ENCODE data around the gene ZNF595.
"Not testable (repeated sequence)": the region's sequence is repeated elsewhere in the genome, so short reads cannot be mapped to it uniquely, and the experiment has no call there.

The ZNF595 gene

DNA sequence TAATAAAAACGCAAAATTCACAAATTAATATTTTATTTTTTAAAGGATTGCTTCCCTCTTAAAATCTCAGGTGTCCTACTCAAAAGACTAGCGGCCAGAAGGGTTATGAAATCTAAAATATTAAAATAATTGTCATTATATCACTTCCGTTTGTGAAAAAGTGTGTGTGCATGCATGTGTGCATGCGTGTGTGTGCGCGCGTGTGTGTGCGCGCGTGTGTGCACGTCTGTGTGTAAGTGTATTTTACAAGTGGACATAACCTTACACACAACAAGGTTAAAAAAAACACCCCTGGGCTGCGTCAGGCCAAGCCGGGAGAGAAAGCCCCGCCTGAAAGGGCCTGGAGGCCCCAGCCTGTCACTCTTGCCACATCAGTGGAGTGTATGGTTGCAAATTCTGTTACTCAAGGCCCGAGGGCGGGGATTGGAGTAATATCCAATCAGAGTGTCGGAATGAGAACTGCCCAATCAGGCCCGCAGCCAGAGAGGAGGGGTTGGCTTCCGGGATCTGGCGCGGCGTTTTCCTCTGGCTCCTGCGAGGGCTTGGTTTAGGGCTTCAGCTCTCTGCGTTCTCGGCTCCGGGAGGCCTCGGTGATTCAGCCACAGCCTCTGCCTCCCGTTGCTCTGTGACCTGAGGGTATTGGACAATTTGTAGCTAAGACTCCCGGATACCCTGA, at the start of gene ZNF595:
Gene ZNF595, plus strand, starts transcription at position 518 of the 676 bp plus-strand sequence. CDS start 168 bp downstream, outside the sequence.
- not testable (repeated sequence) for FAIRE-seq

DNA sequence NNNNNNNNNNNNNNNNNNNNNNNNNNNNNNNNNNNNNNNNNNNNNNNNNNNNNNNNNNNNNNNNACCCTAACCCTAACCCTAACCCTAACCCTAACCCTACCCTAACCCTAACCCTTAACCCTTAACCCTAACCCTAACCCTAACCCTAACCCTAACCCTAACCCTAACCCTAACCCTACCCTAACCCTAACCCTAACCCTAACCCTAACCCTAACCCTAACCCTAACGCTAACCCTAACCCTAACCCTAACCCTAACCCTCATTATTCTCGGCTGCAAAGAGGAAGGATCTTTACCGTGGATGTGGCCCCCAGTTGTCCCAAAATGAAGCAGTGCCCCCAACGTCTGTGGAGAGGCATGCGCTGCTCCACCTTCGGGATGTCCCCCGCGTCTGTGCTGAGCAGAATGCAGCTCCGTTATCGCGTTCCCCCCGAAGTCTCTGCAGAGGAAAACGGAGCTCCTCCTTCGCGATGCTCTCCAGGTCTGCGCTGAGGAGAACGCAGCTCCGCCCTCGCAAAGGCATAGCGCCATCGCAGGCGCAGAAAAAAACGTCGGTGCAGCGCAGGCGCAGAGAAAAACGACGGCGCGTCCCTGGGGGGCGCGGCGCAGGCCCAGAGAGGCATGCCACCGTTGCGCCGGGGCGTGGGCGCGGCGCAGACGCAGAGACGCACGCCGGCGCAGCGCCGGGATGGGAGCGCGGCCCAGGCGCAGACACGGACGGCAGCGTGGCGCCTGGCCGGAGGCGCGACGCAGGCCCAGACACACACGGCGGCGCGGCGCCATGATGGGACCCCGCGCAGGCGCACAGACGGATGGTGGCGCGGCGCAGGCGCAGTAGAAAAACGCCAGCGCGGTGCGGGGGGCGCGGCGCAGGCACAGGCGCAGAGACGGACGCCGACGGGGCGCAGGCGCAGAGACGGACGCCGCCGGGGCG, 42.9 kb upstream of the ZNF595 start:
- FAIRE-seq, result not testable (repeated sequence)

DNA sequence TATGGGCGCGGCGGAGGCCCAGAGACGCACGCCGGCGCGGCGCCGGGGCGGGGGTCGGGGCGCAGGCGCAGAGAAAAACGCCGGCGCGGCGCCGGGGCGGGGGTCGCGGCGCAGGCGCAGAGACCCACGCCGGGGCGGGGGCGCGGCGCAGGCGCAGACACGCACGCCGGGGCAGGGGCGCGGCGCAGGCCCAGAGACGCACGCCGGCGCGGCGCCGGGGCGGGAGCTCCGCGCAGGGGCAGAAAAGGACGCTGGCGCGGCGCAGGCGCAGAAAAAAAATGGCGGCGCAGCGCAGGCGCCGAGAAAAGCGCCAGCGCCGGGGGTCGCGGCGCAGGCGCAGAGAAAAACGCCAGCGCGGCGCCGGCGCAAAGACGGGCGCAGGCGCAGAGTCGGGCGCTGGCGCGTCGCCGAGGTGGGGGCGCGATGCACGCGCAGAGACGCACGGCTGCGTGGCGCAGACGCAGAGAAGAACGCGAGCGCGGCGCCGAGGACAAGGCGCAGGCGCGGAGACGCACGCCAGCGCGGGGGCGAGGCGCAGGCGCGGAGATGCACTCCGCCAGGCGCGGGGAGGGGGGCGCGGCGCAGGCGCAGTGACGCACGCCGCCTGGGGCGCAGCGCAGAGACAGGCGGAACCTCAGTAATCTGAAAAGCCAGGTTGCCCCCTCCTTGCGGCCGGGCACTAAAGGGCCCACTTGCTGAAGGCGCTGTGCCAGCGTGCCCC, 41.9 kb upstream of the ZNF595 start:
- not testable (repeated sequence) for FAIRE-seq

DNA sequence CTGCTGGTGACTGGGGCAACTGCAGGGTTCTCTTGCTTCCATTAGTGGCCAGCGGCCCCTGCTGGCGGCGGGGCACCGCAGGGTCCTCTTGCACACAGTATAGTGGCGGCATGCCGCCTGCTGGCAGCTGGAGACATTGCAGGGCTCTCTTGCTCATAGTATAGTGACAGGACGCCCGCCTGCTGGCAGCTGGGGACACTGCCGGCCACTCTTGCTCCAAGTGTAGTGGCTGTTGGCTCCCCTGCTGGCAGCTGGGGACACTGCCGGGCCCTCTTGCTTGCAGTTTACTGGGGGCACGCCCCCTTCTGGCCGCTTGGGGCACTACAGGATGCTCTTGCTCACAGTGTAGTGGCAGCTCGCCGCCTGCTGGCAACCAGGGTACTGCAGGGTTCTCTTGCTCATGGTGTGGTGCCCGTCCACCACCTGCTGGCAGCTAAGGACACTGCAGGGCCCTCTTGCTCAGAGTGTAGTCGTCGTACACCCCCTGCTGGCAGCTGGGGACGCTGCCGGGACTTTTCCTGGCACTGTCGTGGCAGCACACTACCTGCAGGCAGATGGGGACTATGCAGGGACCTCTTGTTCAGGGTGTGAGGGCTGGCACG, 41.2 kb upstream of the ZNF595 start:
- not testable (repeated sequence) for FAIRE-seq

DNA sequence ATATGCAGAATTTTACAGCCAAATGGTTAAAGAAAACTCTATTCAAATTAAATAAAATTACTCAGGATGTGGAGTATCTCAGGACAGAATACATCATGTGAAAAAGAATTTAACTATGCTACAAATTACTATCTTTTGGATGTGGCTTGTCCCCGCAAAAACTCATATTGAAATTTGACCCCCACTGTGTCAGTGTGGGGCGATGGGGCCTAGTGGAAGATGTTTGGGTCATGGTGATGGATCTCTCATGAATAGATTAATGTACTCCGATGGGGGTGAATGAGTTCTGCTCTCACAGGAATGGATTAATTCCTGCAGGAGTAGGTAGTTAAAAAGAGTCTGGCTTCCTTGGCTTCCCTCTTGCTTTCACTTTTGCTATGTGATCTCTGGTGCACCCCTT, 35.0 kb upstream of the ZNF595 start:
- not testable (repeated sequence) for FAIRE-seq

DNA sequence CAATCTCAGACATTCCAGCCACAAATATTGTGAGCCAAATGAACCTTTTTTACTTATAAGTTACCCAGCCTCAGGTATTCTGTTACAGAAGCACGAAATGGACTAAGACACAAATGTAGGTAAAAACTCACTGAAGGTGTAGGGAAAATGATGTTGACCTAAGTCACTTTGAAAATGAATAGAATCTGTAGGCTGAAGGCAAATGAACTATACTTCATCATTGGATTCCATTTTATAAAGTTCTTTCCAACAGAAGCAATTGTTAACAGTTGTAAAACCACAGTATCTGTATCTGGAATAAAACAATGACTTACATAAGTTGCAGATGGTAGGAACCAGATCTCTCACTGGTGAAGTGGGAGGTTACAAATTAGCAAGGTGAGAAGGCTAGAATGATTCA, 34.5 kb upstream of the ZNF595 start:
- FAIRE-seq, result not testable (repeated sequence)

DNA sequence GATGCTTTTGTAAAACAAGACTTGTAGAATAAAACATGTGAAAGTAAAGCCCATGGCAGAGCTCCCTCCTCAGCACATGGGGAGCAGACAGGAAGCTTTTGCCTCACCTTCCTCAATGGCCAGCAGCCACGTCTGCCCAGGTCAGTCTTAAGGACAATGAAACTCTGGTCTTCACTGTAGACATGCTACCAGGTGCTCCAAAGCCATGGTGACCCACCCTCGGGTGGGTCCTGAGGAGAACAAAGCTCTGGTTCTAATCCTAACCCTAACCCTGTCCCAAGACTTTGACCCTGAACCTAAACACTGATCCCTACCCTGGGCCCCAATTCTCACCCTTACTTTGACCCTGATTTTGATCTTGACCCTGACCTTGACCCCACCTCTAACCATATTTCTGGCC, 30.2 kb upstream of the ZNF595 start:
- not testable (repeated sequence) for FAIRE-seq

DNA sequence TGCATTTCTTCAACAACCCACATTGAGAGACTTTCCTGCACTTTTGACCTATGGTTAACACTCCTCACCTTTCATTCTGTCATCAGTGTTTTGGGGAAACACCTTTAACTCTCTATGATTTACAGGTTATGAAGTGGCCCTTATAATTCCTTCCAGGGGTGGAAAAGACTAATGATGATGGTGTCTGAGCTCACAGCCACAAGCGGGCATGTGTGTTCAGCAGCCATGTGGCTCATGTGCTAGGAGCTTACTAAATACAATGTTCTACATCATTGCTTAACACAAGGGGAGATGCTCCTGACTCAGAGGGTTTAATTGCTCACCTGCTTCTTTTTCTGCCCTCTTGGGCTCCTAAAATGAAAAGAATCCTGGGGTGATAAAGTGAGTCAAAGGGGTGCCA, 28.8 kb upstream of the ZNF595 start:
- not testable (repeated sequence) for FAIRE-seq

DNA sequence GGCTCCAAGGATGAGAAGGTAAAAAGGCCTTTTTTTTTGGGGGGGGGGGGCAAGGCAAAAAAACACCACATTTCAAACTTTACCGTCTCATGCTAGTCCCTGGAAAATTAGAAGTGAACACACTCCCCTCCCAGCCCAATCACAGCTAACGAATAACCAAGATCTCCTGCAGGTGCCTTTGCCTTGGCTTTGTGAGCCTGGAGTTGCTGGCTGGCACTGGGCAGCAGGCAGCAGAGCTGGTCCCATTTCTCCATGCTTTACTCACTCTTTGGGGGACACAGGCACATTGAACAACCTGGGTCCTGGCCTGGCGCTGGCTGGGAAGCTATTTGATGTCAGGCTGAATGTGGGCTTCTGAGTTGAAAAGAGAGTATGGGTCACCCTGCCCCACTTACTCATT, 25.6 kb upstream of the ZNF595 start:
- FAIRE-seq, result not testable (repeated sequence)

DNA sequence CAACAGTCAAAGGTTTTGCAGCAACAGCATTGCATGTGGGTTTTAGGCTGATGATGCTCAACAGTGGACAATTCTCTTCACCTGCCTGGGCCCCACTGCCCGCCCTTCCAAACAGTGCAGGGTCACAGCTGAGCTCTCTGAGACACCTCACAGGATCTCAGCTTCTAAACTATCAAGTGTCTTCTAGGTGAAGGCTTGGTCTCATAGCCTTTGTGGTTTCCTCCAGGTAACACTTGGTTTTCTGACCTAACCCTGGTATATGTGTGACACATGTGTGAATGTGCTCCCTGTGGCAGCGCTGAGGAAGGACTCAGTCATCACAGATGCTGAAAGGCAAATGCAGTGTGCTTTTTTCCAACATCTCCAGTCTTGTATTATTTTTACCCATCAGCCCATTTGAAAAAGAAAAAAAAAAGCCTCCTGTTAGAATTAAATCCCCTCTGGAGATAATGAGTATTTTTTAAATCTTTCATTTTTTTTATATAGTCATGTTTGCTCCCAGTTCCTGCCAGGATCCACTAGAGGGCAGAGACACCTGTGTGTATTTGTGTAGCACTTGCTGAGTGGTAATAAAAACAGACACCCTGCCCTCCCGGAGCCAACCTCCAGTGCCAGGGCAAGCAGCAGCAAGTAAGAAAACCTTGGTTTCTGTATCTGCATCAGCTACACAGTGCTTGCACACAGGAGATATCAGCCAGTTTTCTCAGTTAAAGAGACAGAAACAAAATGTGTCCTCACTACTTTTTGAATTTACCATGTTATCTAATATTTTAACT, 24.2 kb upstream of the ZNF595 start:
- not testable (repeated sequence) for FAIRE-seq

DNA sequence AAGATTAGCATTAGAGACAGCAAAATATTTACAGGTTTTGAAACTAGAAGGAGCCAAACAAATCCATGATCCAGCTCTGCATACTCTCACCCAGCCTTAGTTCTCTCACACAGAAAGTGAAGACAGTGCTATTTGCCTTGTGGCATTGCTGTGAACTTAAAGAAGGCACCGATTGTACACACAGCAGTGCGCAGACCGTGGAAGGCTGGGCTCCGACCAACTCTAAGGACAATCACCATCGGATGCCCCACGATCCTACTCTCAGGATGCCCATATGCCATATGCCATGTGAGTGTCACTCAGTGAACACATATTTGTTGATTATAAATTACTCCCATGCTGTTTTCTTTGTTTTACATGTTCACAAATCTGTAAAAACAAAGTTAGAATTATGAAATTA, 19.8 kb upstream of the ZNF595 start:
- FAIRE-seq, result not testable (repeated sequence)

DNA sequence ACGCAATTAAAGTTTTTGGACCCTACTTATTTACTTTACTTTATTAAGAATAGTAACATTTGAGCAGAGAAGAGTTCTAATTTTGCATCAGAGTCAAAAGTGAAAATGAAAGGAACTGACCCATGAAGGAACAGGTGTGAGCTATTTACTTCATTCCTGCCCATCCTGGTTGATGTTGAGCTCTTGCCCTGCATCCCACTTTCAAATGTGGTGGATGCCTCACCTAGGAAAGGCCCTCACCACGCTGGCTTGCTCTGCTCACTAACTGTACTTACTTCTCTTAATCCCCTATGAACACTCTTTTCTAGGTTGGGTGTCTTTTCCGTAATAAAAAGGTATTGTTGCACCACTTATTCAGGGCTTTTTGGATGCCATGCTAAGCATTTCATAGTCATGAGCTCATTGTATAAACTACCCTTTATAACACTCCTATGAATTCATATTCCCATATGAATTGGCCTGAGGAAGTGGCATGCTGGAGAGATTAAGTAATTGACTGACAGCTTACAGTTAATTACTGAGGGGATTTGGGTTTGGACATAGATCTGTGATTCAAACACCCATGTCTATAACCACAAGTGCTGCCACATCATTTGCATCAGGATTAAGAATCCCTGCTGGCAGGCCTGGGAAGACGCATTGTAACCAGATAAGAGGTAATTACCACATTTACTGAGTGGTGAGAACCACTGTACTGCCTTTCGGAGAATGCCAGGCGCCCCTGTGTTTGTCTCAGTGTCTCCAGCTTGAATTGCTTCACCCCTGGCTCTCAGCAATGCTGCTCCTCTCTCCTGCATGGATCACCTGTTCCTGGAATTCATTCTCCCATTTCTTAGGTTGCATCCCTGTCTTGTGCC, 16.3 kb upstream of the ZNF595 start:
- not testable (repeated sequence) for FAIRE-seq

DNA sequence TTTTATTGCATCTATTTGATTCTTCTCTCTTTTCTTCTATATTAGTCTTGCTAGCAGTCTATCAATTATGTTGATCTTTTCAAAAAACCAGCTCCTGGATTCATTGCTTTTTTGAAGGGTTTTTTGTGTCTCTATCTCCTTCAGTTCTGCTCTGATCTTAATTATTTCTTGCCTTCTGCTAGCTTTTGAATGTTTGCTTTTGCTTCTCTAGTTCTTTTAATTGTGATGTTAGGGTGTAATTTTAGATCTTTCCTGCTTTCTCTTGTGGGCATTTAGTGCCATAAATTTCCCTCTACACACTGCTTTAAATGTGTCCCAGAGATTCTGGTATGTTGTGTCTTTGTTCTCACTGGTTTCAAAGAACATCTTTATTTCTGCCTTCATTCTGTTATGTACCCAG, 14.9 kb upstream of the ZNF595 start:
- FAIRE-seq, result not testable (repeated sequence)

DNA sequence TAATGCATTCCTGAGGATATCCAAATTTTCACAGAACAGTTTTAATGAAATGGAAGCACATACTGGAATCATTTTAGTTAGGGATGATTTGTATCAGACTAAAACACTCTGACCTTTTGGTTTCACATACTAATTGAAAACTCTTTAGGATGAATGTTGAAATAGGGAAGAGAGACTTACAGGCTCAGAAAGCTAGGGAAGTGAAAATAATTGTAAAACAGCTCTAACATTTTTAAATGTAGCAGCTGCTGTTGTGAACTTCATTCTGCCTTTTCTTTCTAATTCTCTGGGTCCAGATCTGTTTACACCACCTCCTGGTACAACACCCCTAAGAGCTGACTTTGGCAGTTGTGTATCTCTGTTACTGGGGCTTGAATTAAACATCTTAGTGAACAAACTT, 9.7 kb upstream of the ZNF595 start:
- FAIRE-seq, result not testable (repeated sequence)

DNA sequence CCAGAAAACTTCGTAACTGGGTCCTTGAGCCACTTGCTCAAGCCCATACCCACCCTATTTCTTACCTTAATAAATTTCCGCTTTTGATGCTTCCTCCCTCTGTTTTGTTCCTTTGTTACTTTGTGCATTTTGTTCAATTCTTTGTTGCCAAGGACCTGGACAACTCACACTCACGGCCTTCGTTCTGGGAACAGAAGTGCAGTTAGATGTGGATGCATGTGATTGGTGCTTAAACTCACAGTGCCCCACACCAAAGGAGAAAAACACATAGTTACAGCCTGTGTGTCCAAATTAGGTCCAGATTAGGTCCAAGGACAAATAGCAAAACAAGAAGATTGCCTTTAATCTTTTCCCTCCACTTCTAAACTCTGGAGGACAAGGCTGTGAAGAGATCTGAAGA, 1.9 kb upstream of the ZNF595 start:
- FAIRE-seq, result not testable (repeated sequence)

DNA sequence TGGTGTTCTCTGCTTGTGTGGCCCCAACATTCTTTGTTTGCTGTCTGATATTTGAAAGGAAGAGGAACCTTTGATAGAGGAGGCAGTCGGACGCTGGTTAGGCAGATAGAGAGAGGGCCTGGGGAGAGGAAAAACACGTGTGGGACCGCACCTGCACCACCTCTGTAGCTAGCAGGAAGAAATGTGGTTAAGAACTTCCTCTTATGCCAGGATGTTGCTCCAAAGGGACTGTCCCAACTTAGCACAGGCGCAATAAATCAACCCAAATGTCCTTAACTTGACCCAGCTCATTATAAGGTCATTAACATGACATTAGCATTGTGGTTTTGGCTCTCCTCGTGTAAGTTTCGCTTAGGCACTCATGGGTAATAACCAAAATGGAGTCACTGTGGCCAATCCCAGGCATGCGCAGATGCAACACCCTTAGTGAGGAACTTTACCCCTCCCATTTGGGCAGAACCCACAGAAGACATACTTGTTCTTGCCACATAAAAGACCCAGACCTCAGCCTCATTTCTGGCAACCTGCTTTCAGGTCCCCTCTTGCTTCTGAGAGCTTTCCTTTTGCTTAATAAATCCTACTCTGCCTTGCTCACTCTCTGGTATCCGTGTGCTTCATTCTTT, 1.4 kb upstream of the ZNF595 start:
- not testable (repeated sequence) for FAIRE-seq

DNA sequence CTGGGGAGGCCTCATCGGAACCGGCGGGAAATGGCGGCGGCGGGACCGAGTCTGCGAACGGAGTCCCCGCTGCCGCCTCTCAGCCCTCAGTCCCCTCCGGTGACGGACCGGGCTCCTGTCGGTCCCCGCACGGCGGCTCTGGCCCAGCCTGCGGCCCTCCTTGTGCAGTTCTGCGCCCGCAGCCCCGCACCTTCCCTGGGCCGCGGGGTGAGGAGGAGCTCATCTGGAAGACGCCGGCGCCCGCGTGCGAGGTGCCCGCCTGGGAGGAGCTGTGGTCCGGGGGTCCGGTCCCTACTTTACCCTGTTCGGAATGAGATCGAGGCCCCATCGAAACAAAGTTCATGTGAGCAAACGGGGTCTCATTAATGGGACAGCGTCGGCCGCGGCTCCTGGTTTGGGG, 400 bp downstream of the ZNF595 start:
- FAIRE-seq, result not testable (repeated sequence)

DNA sequence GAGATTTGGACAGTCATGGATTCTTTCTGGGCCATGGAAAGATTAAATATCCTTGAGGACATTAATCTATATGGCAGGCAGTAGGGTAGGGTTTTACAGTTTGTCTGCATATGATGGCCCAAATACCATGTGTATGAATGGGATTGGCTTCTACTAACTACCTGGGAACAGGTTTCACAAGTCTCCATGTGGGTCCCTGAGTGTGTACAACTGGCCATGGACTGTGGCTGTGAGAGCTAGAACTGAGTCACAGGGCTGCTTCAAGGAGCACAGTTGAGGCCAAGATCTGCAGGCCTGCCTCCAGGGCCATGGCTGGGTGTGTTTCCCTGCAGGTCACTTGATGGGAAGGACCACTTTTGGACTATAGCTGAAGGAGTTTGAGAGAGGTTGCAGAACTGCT, 11.6 kb downstream of the ZNF595 start:
- not testable (repeated sequence) for FAIRE-seq

DNA sequence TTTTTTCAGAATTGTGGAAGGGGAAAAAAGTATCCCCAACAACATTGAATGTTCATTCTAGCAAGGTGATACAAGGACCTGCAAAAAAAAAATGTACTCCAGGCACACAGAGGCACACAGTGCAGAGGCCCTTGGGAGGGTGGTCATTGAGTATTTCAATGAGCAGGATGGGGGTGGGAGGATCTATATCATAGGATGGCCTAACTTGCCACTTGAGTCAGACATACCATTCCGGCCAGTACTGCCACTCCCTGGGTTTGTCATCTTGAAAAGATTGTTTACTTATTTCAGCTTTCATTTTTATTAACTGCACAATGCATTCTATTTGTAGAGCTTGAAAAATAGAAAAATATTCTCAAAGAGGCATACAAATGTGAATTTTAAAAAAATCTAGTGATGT, 18.7 kb downstream of the ZNF595 start:
- FAIRE-seq, result no peak

DNA sequence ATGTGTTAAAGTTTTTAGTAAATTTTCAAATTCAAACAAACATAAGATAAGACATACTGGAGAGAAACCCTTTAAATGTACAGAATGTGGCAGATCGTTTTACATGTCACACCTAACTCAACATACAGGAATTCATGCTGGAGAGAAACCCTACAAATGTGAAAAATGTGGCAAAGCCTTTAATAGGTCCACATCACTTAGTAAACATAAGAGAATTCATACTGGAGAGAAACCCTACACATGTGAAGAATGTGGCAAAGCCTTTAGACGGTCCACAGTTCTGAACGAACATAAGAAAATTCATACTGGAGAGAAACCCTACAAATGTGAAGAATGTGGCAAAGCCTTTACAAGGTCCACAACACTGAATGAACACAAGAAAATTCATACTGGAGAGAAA, 32.8 kb downstream of the ZNF595 start:
- FAIRE-seq, result no peak

Measured in islet of Langerhans (tissue), 1 donor.